ENCODE measurements around the gene GPR39. TPM values are rescaled to one million over a fixed set of nuclear protein-coding genes. Genes with fewer than 3 reads are reported as not detected.

GPR39 gene
- total and polyA plus RNA-seq, 8 donors = 0.87 to 16.0 (median 5.5) TPM; not detected in 1

GRCh38 chr2:132429941-132430573 lies 13.5 kb downstream of the GPR39 start:
- Histone ChIP-seq H3K9me3 (no peaks in the 10 kb centered on the region), H3K4me3 (no peak overlapping the region), H3K27ac (peak overlapping the region in 1 of 5 donors; percentile 3), H3K27me3 (no peaks in the 10 kb centered on the region), H3K36me3 (no peaks in the 10 kb centered on the region), H3K4me1 (peaks cover 0 to 17% (median under 1%) of the 10 kb centered on the region in 4 donors)
- DNase-seq = no peak
- 30 to 64% (median 49%) methylated on average over 2 of the region's 2 CpGs for WGBS, 5 donors
- TF ChIP-seq POLR2A (IDR thresholded peaks at IDR 0.05) (no peak), CTCF (IDR thresholded peaks at IDR 0.05) (no peak), EP300 (IDR thresholded peaks at IDR 0.05) (no peak), POLR2AphosphoS5 (IDR thresholded peaks at IDR 0.05) (no peak)
- intact Hi-C loops (cut with DNase I; ENCODE audit: low total_unique reads) = no loop called here

- H3K27ac ChIP-seq = peak overlapping the region in 1 of 5 donors; percentile 3
- DNase-seq = no peak
- H3K27me3 ChIP-seq = no peaks in the 10 kb centered on the region
Observed at GRCh38 chr2:132430895-132431294, 14.3 kb downstream of the GPR39 start.

GRCh38 chr2:132437852-132438669 lies 21.5 kb downstream of the GPR39 start:
- TF ChIP-seq POLR2AphosphoS5 (IDR thresholded peaks at IDR 0.05) (no peak), EP300 (IDR thresholded peaks at IDR 0.05) (no peak), CTCF (IDR thresholded peaks at IDR 0.05) (no peak), POLR2A (IDR thresholded peaks at IDR 0.05) (no peak)
- intact Hi-C loops (cut with DNase I; ENCODE audit: low total_unique reads) = no loop called here
- Histone ChIP-seq H3K27me3 (no peaks in the 10 kb centered on the region), H3K9me3 (no peaks in the 10 kb centered on the region), H3K36me3 (no peaks in the 10 kb centered on the region), H3K4me3 (no peak overlapping the region), H3K4me1 (peaks cover 0 to 18% (median 2%) of the 10 kb centered on the region in 4 donors), H3K27ac (no peak overlapping the region)
- no peak for DNase-seq
- 81 to 95% (median 90%) methylated on average over 5 of the region's 5 CpGs for WGBS, 5 donors

More at GRCh38 chr2:132430895-132431294, 14.3 kb downstream of the GPR39 start:
- TF ChIP-seq POLR2AphosphoS5 (IDR thresholded peaks at IDR 0.05) (no peak), CTCF (IDR thresholded peaks at IDR 0.05) (no peak), POLR2A (IDR thresholded peaks at IDR 0.05) (no peak), EP300 (IDR thresholded peaks at IDR 0.05) (no peak)
- intact Hi-C loops (cut with DNase I; ENCODE audit: low total_unique reads) = no loop called here
- Histone ChIP-seq H3K36me3 (no peaks in the 10 kb centered on the region), H3K4me3 (no peak overlapping the region), H3K4me1 (peaks cover 0 to 9% (median 0%) of the 10 kb centered on the region in 4 donors), H3K9me3 (no peaks in the 10 kb centered on the region)

- no peaks in the 10 kb centered on the region for H3K9me3 ChIP-seq
Observed at GRCh38 chr2:132438691-132439090, 22.1 kb downstream of the GPR39 start.

More at GRCh38 chr2:132438691-132439090, 22.1 kb downstream of the GPR39 start:
- no peak for TF ChIP-seq POLR2A (IDR thresholded peaks at IDR 0.05)
- no peak for TF ChIP-seq POLR2AphosphoS5 (IDR thresholded peaks at IDR 0.05)
- no peak for TF ChIP-seq CTCF (IDR thresholded peaks at IDR 0.05)
- no peak for TF ChIP-seq EP300 (IDR thresholded peaks at IDR 0.05)
- intact Hi-C loops (cut with DNase I; ENCODE audit: low total_unique reads) = no loop called here
- H3K27ac ChIP-seq = no peak overlapping the region
- no peaks in the 10 kb centered on the region for H3K27me3 ChIP-seq
- peak in 1 of 2 donors; percentile 21 for DNase-seq
- 51 to 78% (median 73%) methylated on average over 4 of the region's 4 CpGs for WGBS, 5 donors
- H3K4me1 ChIP-seq = peaks cover 0 to 18% (median 2%) of the 10 kb centered on the region in 4 donors
- no peaks in the 10 kb centered on the region for H3K36me3 ChIP-seq
- H3K4me3 ChIP-seq = no peak overlapping the region
